Neural cell (in vitro differentiated cells): ENCODE measurements around the gene SEC14L6. TPM values are rescaled to one million over a fixed set of nuclear protein-coding genes. Genes with fewer than 3 reads are reported as not detected.

ENCODE experiments used
- H2AFZ ChIP-seq: fragments of 200-600, 300-800 bp; sonication (generic), shearing (Covaris generic); 2 replicates; pipeline ENCODE4 v1.6.0; 2014; ENCODE audit warnings: low read depth, mild to moderate bottlenecking, antibody characterized with exemption, low read length, moderate library complexity
- H3F3A ChIP-seq: fragments of 200-600 bp; shearing (Covaris generic); 2 replicates; pipeline ENCODE4 v1.6.1; 2016; ENCODE audit warnings: mild to moderate bottlenecking, moderate library complexity, mixed read lengths, antibody characterized with exemption, low read length; ENCODE audit not compliant: insufficient read depth, poor library complexity, severe bottlenecking
- H3K27ac ChIP-seq: fragments of 200-600, 300-800 bp; sonication (generic), shearing (Covaris generic); 2 replicates; pipeline ENCODE4 v1.5.1; 2014; ENCODE audit warnings: mild to moderate bottlenecking, low read length, moderate library complexity
- H3K27me3 ChIP-seq: fragments of 300-800, 200-600 bp; sonication (generic), shearing (Covaris generic); 2 replicates; pipeline ENCODE4 v1.6.0; 2014; ENCODE audit warnings: mild to moderate bottlenecking, low read depth, low read length, moderate library complexity; ENCODE audit not compliant: insufficient read depth
- H3K36me3 ChIP-seq: fragments of 300-800, 200-600 bp; sonication (generic), shearing (Covaris generic); 2 replicates; pipeline ENCODE4 v1.5.1; 2014; ENCODE audit warnings: mild to moderate bottlenecking, antibody characterized with exemption, low read length, moderate library complexity; ENCODE audit not compliant: insufficient read depth
- H3K4me2 ChIP-seq: fragments of 300-800, 200-600 bp; sonication (generic), shearing (Covaris generic); 2 replicates; pipeline ENCODE4 v1.6.0; 2014; ENCODE audit warnings: mild to moderate bottlenecking, low read length
- H3K4me3 ChIP-seq: fragments of 300-800, 200-600 bp; sonication (generic), shearing (Covaris generic); 2 replicates; pipeline ENCODE4 v1.5.1; 2014; ENCODE audit warnings: mild to moderate bottlenecking, low read length, moderate library complexity
- H3K79me2 ChIP-seq: fragments of 200-600 bp; shearing (Covaris generic); replicated peaks from 2 replicates; pipeline ENCODE4 v1.6.0; 2014; ENCODE audit warnings: mild to moderate bottlenecking, low read length, moderate library complexity; ENCODE audit not compliant: insufficient read depth
- H3K9ac ChIP-seq: fragments of 300-800, 200-600 bp; sonication (generic), shearing (Covaris generic); 2 replicates; pipeline ENCODE4 v1.6.1; 2016; ENCODE audit warnings: mild to moderate bottlenecking, low read length, mixed read lengths
- H3K9me2 ChIP-seq: fragments of 200-600 bp; shearing (Covaris generic); 2 replicates; pipeline ENCODE4 v1.6.1; 2016; ENCODE audit warnings: mild to moderate bottlenecking, low read length, mixed read lengths; ENCODE audit not compliant: insufficient read depth
- H3K9me3 ChIP-seq: fragments of 200-600, 300-800 bp; sonication (generic), shearing (Covaris generic); 2 replicates; pipeline ENCODE4 v1.6.1; 2016; ENCODE audit warnings: mild to moderate bottlenecking, mixed run types, low read length, moderate library complexity, mixed read lengths
- H4K20me1 ChIP-seq: fragments of 200-600 bp; shearing (Covaris generic); 2 replicates; pipeline ENCODE4 v1.6.1; 2016; ENCODE audit warnings: mild to moderate bottlenecking, mixed run types; ENCODE audit not compliant: insufficient read depth
- EP300 ChIP-seq: fragments of 450-650 bp; conservative IDR thresholded peaks from 2 replicates; pipeline ENCODE4 v1.6.1; 2014; ENCODE audit warnings: antibody characterized with exemption, mild to moderate bottlenecking, moderate library complexity; ENCODE audit not compliant: poor library complexity, severe bottlenecking
- EZH2 ChIP-seq: fragments of 200-600, 300-800 bp; shearing (Covaris generic), sonication (generic); IDR thresholded peaks from 2 replicates; pipeline ENCODE4 v1.6.1; 2014; ENCODE audit warnings: antibody characterized with exemption, low read length, borderline replicate concordance, mild to moderate bottlenecking; ENCODE audit not compliant: insufficient read depth, poor library complexity, severe bottlenecking
- MXI1 ChIP-seq: fragments of 450-650 bp; conservative IDR thresholded peaks from 2 replicates; pipeline ENCODE4 v1.6.1; 2014; ENCODE audit warnings: antibody characterized with exemption, mild to moderate bottlenecking; ENCODE audit not compliant: poor library complexity, severe bottlenecking
- POLR2AphosphoS5 ChIP-seq: IDR thresholded peaks from 2 replicates; pipeline ENCODE4 v1.6.1; 2012
- RAD21 ChIP-seq: fragments of 450-650 bp; conservative IDR thresholded peaks from 2 replicates; pipeline ENCODE4 v1.6.1; 2014; ENCODE audit warnings: antibody characterized with exemption, mild to moderate bottlenecking, moderate library complexity
- SMC3 ChIP-seq: fragments of 450-650 bp; conservative IDR thresholded peaks from 2 replicates; pipeline ENCODE4 v1.6.1; 2014; ENCODE audit warnings: antibody characterized with exemption, mild to moderate bottlenecking, moderate library complexity; ENCODE audit not compliant: poor library complexity
- TAF1 ChIP-seq: IDR thresholded peaks from 2 replicates; pipeline ENCODE4 v1.6.1; 2012; ENCODE audit warnings: low read depth
- polyA plus RNA-seq: library from polyadenylated mRNA; depleted of rRNA; stranded (reverse); fragments of >200 nt; gene quantifications from 2 replicates; pipeline ENCODE4 v1.2.3, GENCODE V29; 2014
- TF ChIP-seq, protein P1 (sequence below): fragments of 450-650 bp; IDR thresholded peaks from 2 replicates; pipeline ENCODE4 v1.5.1; 2014; ENCODE audit warnings: antibody characterized with exemption, mild to moderate bottlenecking, moderate library complexity; ENCODE audit not compliant: poor library complexity, severe bottlenecking
- TF ChIP-seq, protein P2 (sequence below): IDR thresholded peaks from 2 replicates; pipeline ENCODE4 v1.6.1; 2012; ENCODE audit warnings: borderline replicate concordance

The SEC14L6 gene
- polyA plus RNA-seq, 1 donor from 2014 or later = not detected

- H3K79me2 ChIP-seq = no peaks in the 10 kb centered on the region
- H3K9ac ChIP-seq = no peak overlapping the region
- no peak overlapping the region for H3K4me3 ChIP-seq
- no peaks in the 10 kb centered on the region for H3F3A ChIP-seq
- no peak overlapping the region for H2AFZ ChIP-seq
- TF ChIP-seq SMC3 (no peak), RAD21 (no peak), TAF1 (no peak), MXI1 (no peak), POLR2AphosphoS5 (no peak), EP300 (no peak), EZH2 (no peak)
- TF ChIP-seq, protein P1, sequence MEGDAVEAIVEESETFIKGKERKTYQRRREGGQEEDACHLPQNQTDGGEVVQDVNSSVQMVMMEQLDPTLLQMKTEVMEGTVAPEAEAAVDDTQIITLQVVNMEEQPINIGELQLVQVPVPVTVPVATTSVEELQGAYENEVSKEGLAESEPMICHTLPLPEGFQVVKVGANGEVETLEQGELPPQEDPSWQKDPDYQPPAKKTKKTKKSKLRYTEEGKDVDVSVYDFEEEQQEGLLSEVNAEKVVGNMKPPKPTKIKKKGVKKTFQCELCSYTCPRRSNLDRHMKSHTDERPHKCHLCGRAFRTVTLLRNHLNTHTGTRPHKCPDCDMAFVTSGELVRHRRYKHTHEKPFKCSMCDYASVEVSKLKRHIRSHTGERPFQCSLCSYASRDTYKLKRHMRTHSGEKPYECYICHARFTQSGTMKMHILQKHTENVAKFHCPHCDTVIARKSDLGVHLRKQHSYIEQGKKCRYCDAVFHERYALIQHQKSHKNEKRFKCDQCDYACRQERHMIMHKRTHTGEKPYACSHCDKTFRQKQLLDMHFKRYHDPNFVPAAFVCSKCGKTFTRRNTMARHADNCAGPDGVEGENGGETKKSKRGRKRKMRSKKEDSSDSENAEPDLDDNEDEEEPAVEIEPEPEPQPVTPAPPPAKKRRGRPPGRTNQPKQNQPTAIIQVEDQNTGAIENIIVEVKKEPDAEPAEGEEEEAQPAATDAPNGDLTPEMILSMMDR = no peak
- TF ChIP-seq, protein P2, sequence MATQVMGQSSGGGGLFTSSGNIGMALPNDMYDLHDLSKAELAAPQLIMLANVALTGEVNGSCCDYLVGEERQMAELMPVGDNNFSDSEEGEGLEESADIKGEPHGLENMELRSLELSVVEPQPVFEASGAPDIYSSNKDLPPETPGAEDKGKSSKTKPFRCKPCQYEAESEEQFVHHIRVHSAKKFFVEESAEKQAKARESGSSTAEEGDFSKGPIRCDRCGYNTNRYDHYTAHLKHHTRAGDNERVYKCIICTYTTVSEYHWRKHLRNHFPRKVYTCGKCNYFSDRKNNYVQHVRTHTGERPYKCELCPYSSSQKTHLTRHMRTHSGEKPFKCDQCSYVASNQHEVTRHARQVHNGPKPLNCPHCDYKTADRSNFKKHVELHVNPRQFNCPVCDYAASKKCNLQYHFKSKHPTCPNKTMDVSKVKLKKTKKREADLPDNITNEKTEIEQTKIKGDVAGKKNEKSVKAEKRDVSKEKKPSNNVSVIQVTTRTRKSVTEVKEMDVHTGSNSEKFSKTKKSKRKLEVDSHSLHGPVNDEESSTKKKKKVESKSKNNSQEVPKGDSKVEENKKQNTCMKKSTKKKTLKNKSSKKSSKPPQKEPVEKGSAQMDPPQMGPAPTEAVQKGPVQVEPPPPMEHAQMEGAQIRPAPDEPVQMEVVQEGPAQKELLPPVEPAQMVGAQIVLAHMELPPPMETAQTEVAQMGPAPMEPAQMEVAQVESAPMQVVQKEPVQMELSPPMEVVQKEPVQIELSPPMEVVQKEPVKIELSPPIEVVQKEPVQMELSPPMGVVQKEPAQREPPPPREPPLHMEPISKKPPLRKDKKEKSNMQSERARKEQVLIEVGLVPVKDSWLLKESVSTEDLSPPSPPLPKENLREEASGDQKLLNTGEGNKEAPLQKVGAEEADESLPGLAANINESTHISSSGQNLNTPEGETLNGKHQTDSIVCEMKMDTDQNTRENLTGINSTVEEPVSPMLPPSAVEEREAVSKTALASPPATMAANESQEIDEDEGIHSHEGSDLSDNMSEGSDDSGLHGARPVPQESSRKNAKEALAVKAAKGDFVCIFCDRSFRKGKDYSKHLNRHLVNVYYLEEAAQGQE = no peak
- H3K36me3 ChIP-seq = no peaks in the 10 kb centered on the region
- no peaks in the 10 kb centered on the region for H3K9me3 ChIP-seq
- H3K27ac ChIP-seq = no peak overlapping the region
- H3K9me2 ChIP-seq = no peaks in the 10 kb centered on the region
- H3K27me3 ChIP-seq = no peaks in the 10 kb centered on the region
- no peak overlapping the region for H3K4me2 ChIP-seq
- H4K20me1 ChIP-seq = no peaks in the 10 kb centered on the region
Measured at GRCh38 chr22:30502911-30503310, 43.6 kb downstream of the SEC14L6 start.

DNA sequence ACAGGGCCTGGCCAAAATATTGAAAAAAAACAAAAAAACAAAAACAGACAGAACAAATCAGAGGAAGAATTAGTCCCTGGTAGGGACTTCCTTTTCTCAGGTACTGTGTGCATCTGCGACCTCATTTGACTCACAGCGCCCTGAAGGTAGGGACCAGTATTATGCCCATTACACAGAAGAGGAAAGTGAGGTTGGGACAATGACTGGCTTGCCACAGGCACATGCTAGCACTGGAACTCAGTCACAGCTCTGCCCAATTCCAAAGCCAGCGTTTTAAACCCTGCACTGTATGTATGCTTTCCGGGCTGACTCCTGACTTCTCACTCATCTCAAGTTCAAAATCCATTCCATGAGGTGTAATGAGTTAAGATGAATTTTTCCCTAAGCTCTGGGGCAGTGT lies 44.4 kb downstream of the SEC14L6 start:
- Histone ChIP-seq H3K4me3 (no peak overlapping the region), H3K4me2 (no peak overlapping the region), H3K9me3 (no peaks in the 10 kb centered on the region), H3K9ac (no peak overlapping the region), H3K9me2 (no peaks in the 10 kb centered on the region), H2AFZ (no peak overlapping the region), H3K27me3 (no peaks in the 10 kb centered on the region), H3K36me3 (no peaks in the 10 kb centered on the region), H4K20me1 (no peaks in the 10 kb centered on the region), H3F3A (no peaks in the 10 kb centered on the region), H3K27ac (no peak overlapping the region), H3K79me2 (no peaks in the 10 kb centered on the region)
- TF ChIP-seq POLR2AphosphoS5 (no peak), RAD21 (no peak), SMC3 (no peak), EZH2 (no peak), TAF1 (no peak), EP300 (no peak), MXI1 (no peak)
- TF ChIP-seq, protein P1 = no peak
- TF ChIP-seq, protein P2 = no peak
